K562 (cell line): Measurements from ENCODE around the gene PPT2. TPM values are rescaled to one million over a fixed set of nuclear protein-coding genes. Genes with fewer than 3 reads are reported as not detected.

Experiments
- ATAC-seq: fragments of 200-7000 bp; cut with Tn5 transposase; 3 replicates; pipeline ENCODE4 v1.9.1; 2020; ENCODE audit warnings: moderate library complexity
- BruUV-seq: library from RNA; stranded (reverse); fragments of 400-500 nt; replicated peaks from 2 replicates; lab custom pipeline; 2021; lab: Mats Ljungman, UMichigan
- CTCF ChIA-PET: fragments of 300-600 bp; formaldehyde crosslinking; extraction: SDS; loops from one replicate; lab custom pipeline; 2021; ENCODE audit warnings: low intra/inter-chr PET ratio; lab: Yijun Ruan, JAX
- POLR2A ChIA-PET: fragments of 300-600, 350-650 bp; sonication (Branson Sonifier 250); formaldehyde crosslinking; extraction: SDS; loops from one replicate; lab custom pipeline; 2021; ENCODE audit warnings: antibody characterized with exemption, inconsistent platforms; lab: Yijun Ruan, JAX
- DNase-seq, 4 experiments: peaks; one replicate each; pipeline versions ENCODE4 v3.0.0 to v3.0.0-alpha.2; 2011 to 2018; ENCODE audit warnings: low spot score in 3 of 4, mixed read lengths in 3 of 4; ENCODE audit errors: extremely low read depth in 1 of 4
- FAIRE-seq: peaks from 2 replicates; lab custom pipeline; 2011; peaks lifted over from hg19 to GRCh38; lab: Jason Lieb, UNC
- H2AFZ ChIP-seq: 2 replicates; pipeline ENCODE4 v1.6.0; 2011; ENCODE audit warnings: low read depth, low read length, control low read depth, inconsistent platforms
- H3K27ac ChIP-seq: fragments of 200-600 bp; 3 replicates; pipeline ENCODE4 v1.8.0; 2011; ENCODE audit warnings: low read depth, mild to moderate bottlenecking, control low read depth, inconsistent platforms, low read length, moderate library complexity, mixed read lengths; ENCODE audit errors: extremely low read depth
- H3K27me3 ChIP-seq, 2 experiments: fragments of 300-600 bp in 1 of 2; 2 replicates in 1 of 2; 3 replicates in 1 of 2; pipeline versions ENCODE4 v1.6.0 to v1.8.0; 2011; ENCODE audit warnings: inconsistent platforms in 2 of 2, low read length in 2 of 2, mild to moderate bottlenecking in 1 of 2, mixed read lengths in 1 of 2, moderate library complexity in 1 of 2; ENCODE audit not compliant: control insufficient read depth in 2 of 2, insufficient read depth in 2 of 2
- H3K36me3 ChIP-seq: fragments of 300-600 bp; 3 replicates; pipeline ENCODE4 v1.8.0; 2011; ENCODE audit warnings: mild to moderate bottlenecking, low read length, inconsistent platforms; ENCODE audit not compliant: control insufficient read depth, insufficient read depth
- H3K4me1 ChIP-seq, 2 experiments: fragments of 200-600 bp in 1 of 2; replicated peaks in 1 of 2; 2 replicates in 1 of 2; 3 replicates in 1 of 2; pipeline versions ENCODE4 v1.5.1 to v1.8.0; 2011; ENCODE audit warnings: inconsistent platforms in 2 of 2, low read length in 2 of 2, mild to moderate bottlenecking in 1 of 2, mixed read lengths in 1 of 2, moderate library complexity in 1 of 2; ENCODE audit not compliant: control insufficient read depth in 2 of 2, insufficient read depth in 2 of 2
- H3K4me2 ChIP-seq: 2 replicates; pipeline ENCODE4 v1.6.1; 2011; ENCODE audit warnings: low read length, control low read depth, inconsistent platforms, mixed read lengths; ENCODE audit not compliant: insufficient read depth
- H3K4me3 ChIP-seq: fragments of 200-600 bp; sonication (generic), shearing (Covaris generic); 2 replicates; pipeline ENCODE4 v1.5.1; 2016; ENCODE audit warnings: control low read depth, inconsistent platforms
- H3K79me2 ChIP-seq: fragments of 200-600 bp; 3 replicates; pipeline ENCODE4 v1.8.0; 2011; ENCODE audit warnings: low read length, inconsistent platforms; ENCODE audit not compliant: control insufficient read depth, insufficient read depth
- H3K9ac ChIP-seq, 2 experiments: 2 replicates each; pipeline versions ENCODE4 v1.6.0 to v1.6.1; 2011; ENCODE audit warnings: low read depth in 2 of 2, low read length in 2 of 2, control low read depth in 1 of 2, inconsistent platforms in 1 of 2, mild to moderate bottlenecking in 1 of 2, mixed read lengths in 1 of 2; ENCODE audit not compliant: insufficient read depth in 1 of 2
- H3K9me1 ChIP-seq: one replicate; pipeline ENCODE4 v1.6.0; 2011; ENCODE audit warnings: inconsistent platforms, mild to moderate bottlenecking, low read length, moderate library complexity; ENCODE audit not compliant: control insufficient read depth, insufficient read depth
- H3K9me3 ChIP-seq: replicated peaks from 2 replicates; pipeline ENCODE4 v1.5.1; 2011; ENCODE audit warnings: low read depth, low read length, inconsistent platforms; ENCODE audit not compliant: control insufficient read depth, insufficient read depth
- H4K20me1 ChIP-seq: replicated peaks from 2 replicates; pipeline ENCODE4 v1.6.1; 2011; ENCODE audit warnings: low read length, inconsistent platforms, mixed read lengths; ENCODE audit not compliant: control insufficient read depth, insufficient read depth
- WGBS: fragments of 100-300 bp; shearing (Covaris generic); methylation state at CpG from one replicate; pipeline ENCODE4 v1.1.6; 2016; ENCODE audit warnings: low coverage, mixed read lengths; ENCODE audit not compliant: insufficient coverage; ENCODE audit errors: missing lambda C conversion rate; 5-methylcytosine and 5-hydroxymethylcytosine counted together
- in situ Hi-C: fragments of 300-500 bp; cut with MboI; formaldehyde crosslinking; loops from 4 replicates; pipeline ENCODE4 v1.15.0; 2018; ENCODE audit warnings: inconsistent platforms, mixed read lengths
- intact Hi-C: fragments of 100-400 bp; cut with micrococcal nuclease; formaldehyde crosslinking; loops from 2 replicates; pipeline ENCODE4 v1.14.2; 2022
- polyA plus RNA-seq, 8 experiments: library from polyadenylated mRNA; depleted of rRNA in 4 of 8; stranded (reverse) in 5 of 8; unstranded in 3 of 8; fragments of >200 nt; fragmentation: Nextera tagmentation in 2 of 8; fragmentation: Illumina TruSeq in 1 of 8; extraction: Ambion mirVana in 2 of 8; extraction: Trizol in 1 of 8; gene quantifications; 2 replicates each; pipeline versions ENCODE4 v1.2.1 to v1.2.3, GENCODE V29; 2011 to 2014; ENCODE audit warnings: inconsistent platforms in 1 of 8, missing spikeins in 1 of 8
- total RNA-seq, 7 experiments: library from RNA; depleted of rRNA in 6 of 7; stranded (reverse); fragments of >200 nt in 6 of 7; fragmentation: Illumina TruSeq in 2 of 7; extraction: Trizol in 2 of 7; gene quantifications; 2 replicates each; pipeline versions ENCODE4 v1.2.1 to v1.2.3, GENCODE V29; 2011 to 2021; ENCODE audit warnings: low replicate concordance in 1 of 7
- TF ChIP-seq, protein P1 (sequence below): sonication (generic); formaldehyde crosslinking; IDR thresholded peaks from 2 replicates; pipeline ENCODE4 v1.8.0; 2022; ENCODE audit warnings: mild to moderate bottlenecking, missing genetic modification reagents
- TF ChIP-seq, protein P2 (sequence below): fragments of 250-450 bp; sonication (Bioruptor Pico); IDR thresholded peaks from 2 replicates; pipeline ENCODE4 v1.5.0; 2022; ENCODE audit warnings: mild to moderate bottlenecking

PPT2 gene
- total and polyA plus RNA-seq, 9 of the 15 experiments (the other 6 are each of a cell fraction or from before 2014, with no cell fraction given): 27.4 to 98.8 (median 69.9) TPM

- in situ Hi-C loops: no loop called here
- peaks cover 31 to 65% of the 10 kb centered on the region in 2 experiments for H3K4me1 ChIP-seq
Measured at GRCh38 chr6:32151181-32151862, 2.6 kb upstream of the PPT2 start.

More at GRCh38 chr6:32151181-32151862, 2.6 kb upstream of the PPT2 start:
- H4K20me1 ChIP-seq: no peaks in the 10 kb centered on the region
- no peak overlapping the region for H2AFZ ChIP-seq
- peaks cover 12% of the 10 kb centered on the region for H3K36me3 ChIP-seq
- H3K27ac ChIP-seq: no peak overlapping the region
- H3K4me3 ChIP-seq: no peak overlapping the region
- ATAC-seq (no peak), FAIRE-seq (peak; percentile 67), DNase-seq (no peak)
- CTCF ChIA-PET: no interaction called here
- peaks cover 39% of the 10 kb centered on the region for H3K79me2 ChIP-seq
- no peak overlapping the region; a peak in 1 of 4 replicates for H3K9ac ChIP-seq
- intact Hi-C loops: no loop called here
- no peaks in the 10 kb centered on the region for H3K27me3 ChIP-seq
- no peaks in the 10 kb centered on the region for H3K9me3 ChIP-seq
- POLR2A ChIA-PET: interaction anchor here (0.6 to 2.1 kb wide), 5 partner anchors 12 to 60 kb away, joined by 3 to 7 read pairs (median 4); partner anchors contain the start of gene FKBPL
- TF ChIP-seq, protein P1, sequence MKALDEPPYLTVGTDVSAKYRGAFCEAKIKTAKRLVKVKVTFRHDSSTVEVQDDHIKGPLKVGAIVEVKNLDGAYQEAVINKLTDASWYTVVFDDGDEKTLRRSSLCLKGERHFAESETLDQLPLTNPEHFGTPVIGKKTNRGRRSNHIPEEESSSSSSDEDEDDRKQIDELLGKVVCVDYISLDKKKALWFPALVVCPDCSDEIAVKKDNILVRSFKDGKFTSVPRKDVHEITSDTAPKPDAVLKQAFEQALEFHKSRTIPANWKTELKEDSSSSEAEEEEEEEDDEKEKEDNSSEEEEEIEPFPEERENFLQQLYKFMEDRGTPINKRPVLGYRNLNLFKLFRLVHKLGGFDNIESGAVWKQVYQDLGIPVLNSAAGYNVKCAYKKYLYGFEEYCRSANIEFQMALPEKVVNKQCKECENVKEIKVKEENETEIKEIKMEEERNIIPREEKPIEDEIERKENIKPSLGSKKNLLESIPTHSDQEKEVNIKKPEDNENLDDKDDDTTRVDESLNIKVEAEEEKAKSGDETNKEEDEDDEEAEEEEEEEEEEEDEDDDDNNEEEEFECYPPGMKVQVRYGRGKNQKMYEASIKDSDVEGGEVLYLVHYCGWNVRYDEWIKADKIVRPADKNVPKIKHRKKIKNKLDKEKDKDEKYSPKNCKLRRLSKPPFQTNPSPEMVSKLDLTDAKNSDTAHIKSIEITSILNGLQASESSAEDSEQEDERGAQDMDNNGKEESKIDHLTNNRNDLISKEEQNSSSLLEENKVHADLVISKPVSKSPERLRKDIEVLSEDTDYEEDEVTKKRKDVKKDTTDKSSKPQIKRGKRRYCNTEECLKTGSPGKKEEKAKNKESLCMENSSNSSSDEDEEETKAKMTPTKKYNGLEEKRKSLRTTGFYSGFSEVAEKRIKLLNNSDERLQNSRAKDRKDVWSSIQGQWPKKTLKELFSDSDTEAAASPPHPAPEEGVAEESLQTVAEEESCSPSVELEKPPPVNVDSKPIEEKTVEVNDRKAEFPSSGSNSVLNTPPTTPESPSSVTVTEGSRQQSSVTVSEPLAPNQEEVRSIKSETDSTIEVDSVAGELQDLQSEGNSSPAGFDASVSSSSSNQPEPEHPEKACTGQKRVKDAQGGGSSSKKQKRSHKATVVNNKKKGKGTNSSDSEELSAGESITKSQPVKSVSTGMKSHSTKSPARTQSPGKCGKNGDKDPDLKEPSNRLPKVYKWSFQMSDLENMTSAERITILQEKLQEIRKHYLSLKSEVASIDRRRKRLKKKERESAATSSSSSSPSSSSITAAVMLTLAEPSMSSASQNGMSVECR (CRISPR knock-in tag): 0 out of 2 replicates have a peak, but pooled peaks have one; percentile 25
- TF ChIP-seq, protein P2, sequence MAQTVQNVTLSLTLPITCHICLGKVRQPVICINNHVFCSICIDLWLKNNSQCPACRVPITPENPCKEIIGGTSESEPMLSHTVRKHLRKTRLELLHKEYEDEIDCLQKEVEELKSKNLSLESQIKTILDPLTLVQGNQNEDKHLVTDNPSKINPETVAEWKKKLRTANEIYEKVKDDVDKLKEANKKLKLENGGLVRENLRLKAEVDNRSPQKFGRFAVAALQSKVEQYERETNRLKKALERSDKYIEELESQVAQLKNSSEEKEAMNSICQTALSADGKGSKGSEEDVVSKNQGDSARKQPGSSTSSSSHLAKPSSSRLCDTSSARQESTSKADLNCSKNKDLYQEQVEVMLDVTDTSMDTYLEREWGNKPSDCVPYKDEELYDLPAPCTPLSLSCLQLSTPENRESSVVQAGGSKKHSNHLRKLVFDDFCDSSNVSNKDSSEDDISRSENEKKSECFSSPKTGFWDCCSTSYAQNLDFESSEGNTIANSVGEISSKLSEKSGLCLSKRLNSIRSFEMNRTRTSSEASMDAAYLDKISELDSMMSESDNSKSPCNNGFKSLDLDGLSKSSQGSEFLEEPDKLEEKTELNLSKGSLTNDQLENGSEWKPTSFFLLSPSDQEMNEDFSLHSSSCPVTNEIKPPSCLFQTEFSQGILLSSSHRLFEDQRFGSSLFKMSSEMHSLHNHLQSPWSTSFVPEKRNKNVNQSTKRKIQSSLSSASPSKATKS: no peak
- H3K9me1 ChIP-seq: no peaks in the 10 kb centered on the region
- H3K4me2 ChIP-seq: no peak overlapping the region
- WGBS: 57% methylated on average over 6 of the region's 8 CpGs
- BruUV-seq: no TSS peak
